Measurements from ENCODE around the gene NBAS.
"Not testable (repeated sequence)": the region's sequence is repeated elsewhere in the genome, so short reads cannot be mapped to it uniquely, and the experiment has no call there.

Gene NBAS

DNA sequence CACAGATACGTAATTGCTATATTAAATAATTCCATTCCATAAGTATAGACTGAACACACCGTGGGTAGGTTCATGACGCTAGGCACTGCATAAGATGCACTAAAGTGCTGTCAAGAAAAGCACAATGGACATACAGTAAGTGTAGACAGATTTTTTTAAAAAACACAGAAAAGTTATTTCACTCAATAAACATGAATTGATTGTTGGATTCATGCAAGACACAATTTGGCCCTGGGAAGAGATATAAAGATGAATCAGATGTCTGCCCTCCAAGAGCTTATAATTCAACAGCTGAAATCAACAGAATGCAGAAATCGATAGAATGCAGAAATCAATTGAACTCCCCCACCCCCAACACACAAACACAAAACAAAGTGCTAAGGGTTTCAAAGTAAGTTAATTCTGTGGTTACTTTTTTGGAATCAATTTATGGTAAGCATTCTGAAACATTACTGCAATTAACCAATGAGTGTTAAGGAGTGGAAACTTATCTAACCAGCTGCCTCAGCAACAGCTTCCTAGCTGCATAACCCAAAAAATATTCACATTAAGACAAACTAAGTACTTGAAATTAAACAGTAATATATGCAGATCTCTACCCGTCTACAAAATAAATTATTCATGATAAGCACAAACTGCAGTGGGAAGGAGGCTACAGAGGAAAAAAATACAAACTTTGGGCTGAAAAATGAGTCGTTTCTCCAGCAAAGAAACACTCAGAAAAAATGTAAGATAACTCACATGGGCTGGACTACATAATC is 1.6 kb downstream of the NBAS start:
- DNase-seq (ENCODE audit: low spot score) = no peak

DNA sequence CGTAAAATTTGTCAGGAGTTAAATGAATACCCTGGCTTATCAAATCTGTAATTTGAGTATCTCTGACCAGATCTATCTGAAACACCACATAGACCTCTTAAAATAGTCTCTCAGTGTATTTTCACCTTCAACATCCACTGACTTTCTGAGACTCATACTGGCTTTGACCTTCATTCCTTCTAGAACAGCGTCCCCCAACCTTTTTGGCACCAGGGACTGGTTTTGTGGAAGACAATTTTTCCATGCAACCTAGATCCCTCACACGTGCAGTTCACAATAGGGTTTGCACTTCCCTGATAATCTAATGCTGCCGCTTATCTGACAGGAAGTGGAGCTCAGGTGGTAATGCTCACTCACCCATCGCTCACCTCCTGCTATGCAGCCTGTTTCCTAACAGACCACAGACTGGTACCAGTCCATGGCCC is 3.2 kb downstream of the NBAS start:
- DNase-seq (ENCODE audit: low spot score) = no peak

DNA sequence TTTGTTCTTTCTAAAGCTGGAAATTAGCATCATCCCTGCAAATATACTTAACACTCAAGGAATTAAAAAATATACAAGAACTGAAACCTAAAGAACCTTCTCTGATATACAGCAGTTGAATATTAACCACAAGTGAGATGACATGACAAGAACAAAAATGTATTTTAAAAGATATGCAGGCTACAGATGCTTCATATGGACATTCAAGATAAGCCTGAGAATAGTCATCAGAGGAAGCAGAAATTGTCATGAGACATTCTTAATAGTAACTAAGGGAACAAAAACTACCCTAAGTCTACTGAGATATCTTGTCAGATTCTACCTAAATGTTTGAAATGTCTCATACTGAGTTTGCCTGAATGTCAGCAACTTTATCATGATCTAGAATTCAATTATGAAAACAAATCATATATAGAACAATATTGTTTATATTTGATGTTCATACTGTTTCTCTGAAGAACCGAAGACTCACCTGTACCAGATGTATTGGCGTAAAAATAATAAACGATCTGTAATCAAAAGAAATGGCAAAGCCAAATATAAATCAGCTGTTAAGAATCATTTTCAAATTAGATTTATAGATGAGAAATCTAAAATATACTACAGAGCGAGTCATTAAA is 4.7 kb downstream of the NBAS start:
- no peak for DNase-seq (ENCODE audit: low spot score)

DNA sequence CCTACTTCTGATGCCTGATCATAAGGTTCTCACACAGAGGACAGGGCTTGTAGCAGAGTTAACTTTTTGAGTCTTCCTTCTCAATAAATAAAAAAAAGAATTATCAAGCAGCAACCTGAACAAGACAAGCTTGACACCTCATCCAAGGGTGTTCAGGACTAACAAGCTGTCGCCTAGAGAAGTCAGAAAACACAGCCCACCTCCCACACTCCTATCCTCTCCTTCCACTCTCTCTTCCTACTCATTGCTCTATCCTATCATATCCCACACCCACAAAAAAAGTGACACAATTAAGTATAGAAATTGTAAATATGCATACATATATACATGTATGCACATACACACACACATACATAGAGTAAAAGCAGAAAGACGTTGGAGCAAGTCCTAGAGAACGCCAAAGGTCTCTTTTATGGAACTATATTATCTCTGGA is 5.4 kb downstream of the NBAS start:
- no peak for DNase-seq (ENCODE audit: low spot score)

DNA sequence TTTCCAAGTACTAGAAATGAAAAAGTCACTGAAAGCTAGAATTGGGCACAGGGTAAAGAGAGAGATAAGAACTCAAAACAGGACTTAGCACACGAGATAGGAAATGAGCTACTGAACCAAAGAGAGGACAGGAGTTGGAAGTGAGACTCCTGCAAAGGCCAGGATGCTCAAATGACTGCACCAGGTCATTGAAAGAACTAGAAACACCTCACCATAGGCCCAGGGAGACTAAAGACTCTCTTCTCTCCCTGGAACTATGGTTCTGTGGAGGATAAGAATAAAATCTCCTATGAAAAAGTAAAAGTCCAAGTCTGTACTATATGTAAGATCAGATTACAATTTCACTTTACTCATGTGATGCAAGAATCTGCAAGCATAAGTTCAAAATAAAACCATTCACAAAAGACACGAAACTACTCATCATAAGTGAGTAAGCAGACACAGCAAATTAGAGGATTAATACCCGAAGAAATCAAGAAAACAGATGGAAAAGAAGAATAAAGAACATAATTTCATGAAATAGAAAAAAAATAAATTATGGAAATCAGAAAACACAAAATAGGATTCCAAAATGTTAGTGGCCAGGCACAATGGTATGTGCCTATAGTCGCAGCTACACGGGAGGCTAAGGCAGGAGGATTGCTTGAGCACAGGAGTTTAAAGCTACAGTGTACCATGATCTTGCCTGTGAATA is 6.5 kb downstream of the NBAS start:
- DNase-seq (ENCODE audit: low spot score) = no peak

DNA sequence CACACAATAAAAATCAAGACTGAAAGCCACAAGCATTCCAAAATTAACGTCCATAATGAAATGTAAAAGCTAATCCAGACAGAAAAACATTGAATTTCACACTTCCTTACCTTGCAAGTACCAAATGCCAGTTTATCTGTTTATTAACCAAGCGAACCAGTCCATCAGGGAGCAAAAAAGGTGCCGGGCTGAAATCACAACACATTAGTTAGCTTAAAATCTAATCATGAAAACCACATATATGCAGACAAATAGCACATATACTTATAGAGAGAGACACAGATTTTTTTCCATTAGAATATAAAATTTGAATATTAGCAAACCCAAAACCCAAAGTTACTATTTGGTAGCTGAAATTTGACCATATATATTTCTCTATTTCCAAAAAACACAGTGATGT is 7.2 kb downstream of the NBAS start:
- no peak for DNase-seq (ENCODE audit: low spot score)

DNA sequence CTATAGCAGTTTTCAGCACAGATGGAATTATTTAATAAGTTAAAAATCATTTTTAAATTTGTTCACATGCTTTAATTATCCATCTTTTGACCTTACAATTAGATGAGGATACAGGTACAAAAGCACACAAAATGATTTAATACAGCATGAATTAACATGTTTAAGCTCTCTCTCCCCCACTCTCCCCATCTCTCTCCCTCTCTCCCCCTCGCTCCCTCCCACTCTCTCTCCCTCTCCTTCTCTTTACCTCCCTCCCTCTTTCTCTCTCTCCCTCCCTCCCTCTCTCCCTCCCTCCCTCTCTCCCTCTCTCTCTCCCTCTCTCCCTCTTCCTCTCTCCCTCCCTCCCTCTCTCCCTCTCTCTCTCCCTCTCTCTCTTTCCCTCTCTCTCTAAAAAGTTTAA is 7.6 kb downstream of the NBAS start:
- no peak for DNase-seq (ENCODE audit: low spot score)

DNA sequence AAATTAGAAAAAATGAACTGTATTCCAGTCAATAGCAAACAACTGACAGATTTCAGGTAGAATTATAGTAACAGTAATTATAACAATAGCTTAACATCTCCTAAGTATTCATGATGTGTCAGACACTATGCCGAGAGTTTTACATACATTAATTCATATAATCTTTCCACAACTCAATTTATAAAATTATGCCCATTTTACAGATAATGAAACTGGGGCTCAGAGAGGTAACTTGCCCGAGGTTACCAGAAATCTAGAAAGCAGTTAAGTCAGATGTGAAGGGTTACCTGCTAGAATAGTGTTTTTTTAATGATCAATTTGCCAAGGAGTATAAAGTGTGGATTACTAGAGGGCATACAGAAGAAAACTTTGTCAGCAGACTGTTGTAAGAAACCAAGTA is 12.2 kb downstream of the NBAS start:
- no peak for DNase-seq (ENCODE audit: low spot score)

DNA sequence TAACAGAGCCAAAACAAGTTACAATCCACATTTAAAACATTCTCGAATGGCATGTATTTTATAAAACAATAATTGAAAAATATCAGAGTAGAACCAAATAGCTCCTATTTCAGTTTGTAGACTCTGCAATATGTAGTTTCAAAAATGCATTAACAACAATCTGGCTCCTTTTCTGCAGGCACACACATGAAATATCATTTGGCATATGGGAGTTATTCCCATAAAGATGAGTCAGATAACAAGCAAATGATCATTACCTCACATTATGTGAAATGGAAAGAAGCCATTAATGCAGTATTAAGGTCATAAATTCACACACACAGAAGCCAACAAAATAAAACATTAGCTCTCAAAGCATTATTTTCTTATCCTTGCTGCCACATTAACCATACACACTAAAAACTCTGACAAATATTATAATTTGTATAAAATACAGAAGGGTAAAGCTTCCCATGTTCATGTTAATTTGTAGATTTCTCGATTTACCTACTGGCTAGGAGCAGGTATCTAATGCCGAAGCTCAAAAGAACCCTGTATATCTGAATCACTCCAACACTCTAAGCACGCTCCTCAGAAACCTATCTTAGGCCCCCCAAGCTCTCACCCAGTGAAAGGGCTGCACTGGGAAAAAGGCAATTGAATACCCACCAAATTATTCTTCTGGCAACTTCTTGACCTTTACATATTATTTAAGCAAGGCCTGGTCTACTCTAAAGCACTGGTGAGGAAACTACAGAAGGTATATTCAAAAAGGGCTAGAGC is 13.8 kb downstream of the NBAS start:
- DNase-seq (ENCODE audit: low spot score) = peak; percentile 27

DNA sequence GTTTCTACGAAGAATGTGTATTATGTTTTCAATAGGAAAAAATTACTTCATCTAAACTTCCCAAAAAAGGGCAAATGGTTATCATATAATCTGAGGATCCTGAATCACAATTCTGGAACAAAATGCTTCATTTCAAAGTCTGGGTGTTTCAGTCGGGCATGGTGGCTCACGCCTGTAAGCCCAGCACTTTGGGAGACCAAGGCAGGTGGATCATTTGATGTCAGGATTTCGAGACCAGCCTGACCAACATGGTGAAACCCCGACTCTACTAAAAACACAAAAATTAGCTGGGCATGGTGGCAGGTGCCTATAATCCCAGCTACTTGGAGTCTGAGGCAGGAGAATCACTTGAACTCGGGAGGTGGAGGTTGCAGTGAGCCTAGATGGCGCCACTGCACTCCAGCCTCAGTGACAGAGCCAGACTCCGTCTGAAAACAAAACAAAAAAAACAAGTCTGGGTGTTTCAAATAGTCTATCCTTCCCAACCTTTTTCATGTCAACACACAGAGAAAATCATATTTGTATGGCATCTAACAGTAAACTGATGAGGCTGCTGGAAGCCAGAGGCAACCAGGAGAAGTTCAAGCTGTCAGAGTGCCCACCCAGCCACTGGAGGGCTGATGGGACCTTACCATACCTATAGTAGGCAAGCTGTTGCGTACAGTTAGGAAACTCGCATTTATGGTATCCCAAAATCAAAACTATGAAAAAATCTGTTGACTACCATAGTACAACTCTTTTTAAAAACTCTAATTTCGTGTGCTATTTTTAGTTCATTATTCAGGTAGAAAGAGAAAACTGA is 14.6 kb downstream of the NBAS start:
- DNase-seq (ENCODE audit: low spot score) = no peak

DNA sequence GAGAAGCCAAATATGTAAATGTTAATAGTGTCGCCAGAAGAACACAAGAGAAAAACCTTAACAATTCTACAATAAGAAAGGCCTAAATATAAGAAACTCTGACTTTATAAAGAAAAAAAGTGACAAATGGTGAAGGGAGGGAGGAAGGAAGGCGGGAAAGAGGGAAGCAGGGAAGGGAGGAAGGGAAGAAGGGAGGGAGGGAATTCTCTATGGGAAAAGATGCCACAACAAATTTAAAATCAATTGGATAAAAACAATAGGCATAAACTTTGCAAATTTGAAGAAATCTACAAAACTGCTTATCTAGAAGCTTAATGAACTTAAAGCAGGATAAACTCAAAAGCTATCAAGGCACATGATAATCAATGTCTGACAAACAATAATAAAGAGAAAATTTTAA is 16.9 kb downstream of the NBAS start:
- no peak for DNase-seq (ENCODE audit: low spot score)

DNA sequence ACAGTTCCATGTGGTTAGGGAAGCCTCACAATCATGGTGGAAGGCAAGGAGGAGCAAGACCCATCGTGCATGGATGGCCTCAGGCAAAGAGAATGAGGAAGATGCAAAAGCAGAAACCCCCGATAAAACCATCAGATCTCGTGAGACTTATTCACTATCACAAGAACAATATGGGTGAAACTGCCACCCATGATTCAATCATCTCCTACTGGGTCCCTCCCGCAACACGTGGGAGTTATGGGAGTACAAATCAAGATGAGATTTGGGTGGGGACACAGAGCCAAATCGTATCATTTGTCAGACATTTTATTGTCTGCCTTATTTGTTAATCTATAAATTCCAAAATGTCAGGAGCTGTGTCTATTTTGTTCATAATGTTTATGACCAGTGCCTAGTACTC is 17.6 kb downstream of the NBAS start:
- no peak for DNase-seq (ENCODE audit: low spot score)

DNA sequence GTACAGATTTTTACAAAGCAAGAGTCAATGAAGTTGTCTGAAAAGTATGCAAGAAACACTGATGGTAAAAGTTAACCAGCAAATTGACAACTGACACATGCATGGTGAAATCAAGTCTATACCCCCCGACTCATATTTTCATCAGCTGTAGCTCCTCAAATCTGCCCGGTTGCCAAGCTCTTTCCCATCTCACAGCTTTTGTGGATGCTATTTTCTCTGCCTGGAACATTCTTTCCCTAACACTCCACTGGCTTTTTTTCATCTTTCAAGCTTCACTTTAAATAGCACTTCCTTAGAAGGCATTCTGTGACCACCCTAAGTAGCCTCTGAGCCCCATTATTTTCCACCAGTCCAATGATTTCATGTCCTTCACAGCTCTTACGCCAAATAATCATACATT is 18.1 kb downstream of the NBAS start:
- no peak for DNase-seq (ENCODE audit: low spot score)

DNA sequence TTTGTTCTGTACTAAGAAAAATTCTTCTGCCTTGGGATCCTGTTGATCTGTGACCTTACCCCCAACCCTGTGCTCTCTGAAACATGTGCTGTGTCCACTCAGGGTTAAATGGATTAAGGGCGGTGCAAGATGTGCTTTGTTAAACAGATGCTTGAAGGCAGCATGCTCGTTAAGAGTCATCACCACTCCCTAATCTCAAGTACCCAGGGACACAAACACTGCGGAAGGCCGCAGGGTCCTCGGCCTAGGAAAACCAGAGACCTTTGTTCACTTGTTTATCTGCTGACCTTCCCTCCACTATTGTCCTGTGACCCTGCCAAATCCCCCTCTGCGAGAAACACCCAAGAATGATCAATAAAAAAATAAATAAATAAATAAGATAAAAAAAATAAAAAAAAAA is 18.9 kb downstream of the NBAS start:
- DNase-seq (ENCODE audit: low spot score) = not testable (repeated sequence)

DNA sequence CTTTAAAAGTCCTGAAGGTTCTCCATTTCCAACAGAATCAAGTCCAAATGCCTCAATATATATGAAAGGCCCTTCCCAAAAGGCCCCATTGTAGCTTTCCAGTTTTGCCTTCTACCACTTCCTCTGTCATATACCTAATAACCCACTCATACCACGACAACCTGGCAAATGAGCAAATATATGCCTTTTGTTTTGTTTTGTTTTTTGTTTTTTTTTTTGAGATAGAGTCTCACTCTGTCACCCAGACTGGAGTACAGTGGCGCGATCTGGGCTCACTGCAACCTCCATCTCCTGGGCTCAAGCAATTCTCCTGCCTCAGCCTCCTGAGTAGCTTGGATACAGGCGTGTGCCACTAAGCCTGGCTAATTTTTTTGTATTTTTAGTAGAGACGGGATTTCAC is 20.6 kb downstream of the NBAS start:
- DNase-seq (ENCODE audit: low spot score) = not testable (repeated sequence)

DNA sequence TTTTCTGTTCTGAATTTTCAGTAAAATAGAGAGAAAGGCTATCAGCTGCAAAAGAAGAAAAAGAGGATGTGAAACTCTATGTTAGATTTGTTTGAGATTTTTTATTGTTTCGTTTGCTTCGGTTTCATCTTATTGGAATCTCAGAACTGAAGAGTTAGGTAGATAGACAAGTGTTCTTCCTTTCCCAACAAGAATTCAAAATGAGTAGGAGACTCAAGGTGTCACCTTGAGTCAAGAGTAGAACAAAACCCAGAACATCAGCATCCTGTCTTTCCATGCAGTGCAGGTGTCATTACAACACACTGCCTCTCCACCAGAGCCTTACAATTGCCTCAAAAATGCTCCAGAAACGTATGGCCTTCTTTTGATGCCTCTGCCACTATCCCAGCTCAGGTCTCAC is 21.1 kb downstream of the NBAS start:
- DNase-seq (ENCODE audit: low spot score) = no peak

DNA sequence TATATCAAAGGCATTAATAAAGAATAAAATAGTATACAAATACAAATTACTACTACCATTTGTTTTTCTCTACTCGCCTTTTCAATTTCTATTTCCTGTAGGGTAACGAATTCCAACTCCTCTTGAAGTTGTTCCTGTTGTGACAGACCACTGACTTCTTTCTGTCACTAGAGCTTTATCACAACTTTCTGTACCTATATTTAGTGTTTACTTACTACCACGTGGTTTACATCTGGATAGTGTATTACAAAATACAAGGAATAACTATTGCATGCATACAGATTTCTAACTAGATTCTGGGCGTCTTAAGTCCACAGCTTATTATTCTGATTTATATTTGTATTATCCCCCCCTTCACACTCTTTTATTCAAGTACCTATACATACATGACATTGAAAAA is 22.3 kb downstream of the NBAS start:
- DNase-seq (ENCODE audit: low spot score) = no peak

DNA sequence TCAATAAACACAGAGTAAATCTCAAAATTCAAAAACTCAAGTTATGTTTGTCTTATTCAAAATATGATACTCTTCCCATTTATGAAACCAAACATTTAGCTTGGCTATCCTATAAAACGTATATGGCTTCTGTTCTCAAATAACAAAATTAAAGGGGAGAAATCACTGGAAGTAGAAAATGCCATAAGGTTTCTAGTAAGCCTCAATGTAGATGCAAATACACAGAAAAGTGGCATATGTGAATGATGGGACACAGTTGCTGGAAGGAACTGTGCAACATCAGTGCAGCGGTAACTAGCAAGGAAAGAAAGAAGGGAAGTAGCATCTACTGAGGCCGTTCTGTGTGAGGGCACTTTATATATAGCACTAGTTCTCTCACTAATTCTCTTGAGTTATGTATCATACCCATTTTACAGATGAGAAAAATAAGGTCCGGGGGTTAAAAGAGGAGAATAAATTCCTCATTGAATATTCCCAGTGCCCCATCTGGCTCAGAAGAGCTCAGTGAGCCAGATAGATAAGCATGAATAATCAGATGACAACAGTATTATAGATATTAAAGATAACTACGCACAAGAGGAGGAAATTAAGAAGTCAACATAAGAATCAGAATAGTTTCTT is 27.2 kb downstream of the NBAS start:
- DNase-seq (ENCODE audit: low spot score) = no peak

DNA sequence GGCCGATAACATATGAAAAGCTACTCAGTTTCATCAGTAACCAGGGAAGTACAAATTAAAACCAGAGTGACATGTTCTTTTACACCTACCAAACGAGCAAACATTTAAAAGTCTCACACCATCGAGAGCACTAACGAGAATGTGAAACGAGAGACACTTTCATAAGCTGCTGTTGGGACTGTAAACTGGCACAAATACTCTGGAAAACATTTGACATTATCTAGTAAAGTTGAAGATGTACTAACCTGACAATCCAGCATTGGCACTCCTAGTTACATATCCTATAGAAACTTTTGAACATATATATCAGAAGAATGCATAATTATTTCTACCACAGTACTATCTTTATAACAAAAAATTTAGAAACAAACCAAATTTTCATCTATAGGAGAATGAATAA is 28.1 kb downstream of the NBAS start:
- no peak for DNase-seq (ENCODE audit: low spot score)

DNA sequence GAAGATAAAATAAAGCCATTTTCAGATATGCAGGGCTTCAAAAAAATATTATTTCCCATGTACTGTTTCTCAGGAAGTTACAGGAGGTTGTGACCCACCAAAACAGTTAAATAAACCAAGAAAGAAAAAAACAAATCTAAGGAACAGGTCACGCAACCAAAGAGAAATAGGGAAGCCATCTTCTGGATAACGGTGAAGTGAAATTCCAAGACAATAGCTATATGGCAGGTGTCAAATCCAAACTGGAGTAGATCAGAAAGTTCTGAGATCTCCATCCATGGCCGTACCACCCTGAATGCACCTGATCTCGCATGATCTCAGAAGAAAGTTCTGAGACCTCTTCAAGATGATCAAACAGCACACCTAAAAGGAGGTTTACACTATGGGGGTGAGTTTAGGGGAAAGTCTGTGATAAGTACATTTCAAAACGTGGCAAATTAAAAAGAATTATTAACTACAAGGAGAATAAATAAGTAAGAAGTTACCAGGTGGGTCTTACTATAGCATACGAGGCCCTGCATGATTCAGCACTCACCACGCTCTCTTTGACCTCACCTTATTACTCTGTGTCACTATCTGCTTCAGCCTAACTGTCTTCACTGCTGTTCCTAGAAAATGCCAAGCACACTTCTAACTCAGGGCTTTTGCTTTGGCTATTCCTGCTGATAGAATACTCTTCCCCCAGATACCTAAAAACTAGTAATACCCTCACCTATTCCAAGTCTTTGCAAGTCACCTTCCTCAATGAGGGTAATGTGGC is 29.9 kb downstream of the NBAS start:
- DNase-seq (ENCODE audit: low spot score) = no peak

All from GM03348 (cell line).